OCI-LY7 (cell line): Measurements from ENCODE around the gene PAK6. TPM values are rescaled to one million over a fixed set of nuclear protein-coding genes. Genes with fewer than 3 reads are reported as not detected.

Experiments used
- BruUV-seq: library from RNA; stranded (reverse); fragments of 400-500 nt; replicated peaks from 2 replicates; lab custom pipeline; 2021; lab: Mats Ljungman, UMichigan
- CTCF ChIA-PET: fragments of 300-600 bp; sonication (Branson Sonifier 250); formaldehyde crosslinking; loops from one replicate; lab custom pipeline; 2022; ENCODE audit warnings: antibody characterized with exemption; ENCODE audit not compliant: unreplicated experiment; lab: Charles Lee
- POLR2A ChIA-PET: fragments of 300-600 bp; sonication (Branson Sonifier 250); formaldehyde crosslinking; loops from one replicate; lab custom pipeline; 2022; ENCODE audit warnings: antibody characterized with exemption; lab: Charles Lee
- DNase-seq: peaks from one replicate; pipeline ENCODE4 v3.0.0-alpha.2; 2015; ENCODE audit warnings: low spot score
- H2AFZ ChIP-seq: fragments of 200-600 bp; sonication (generic), shearing (Covaris generic); 2 replicates; pipeline ENCODE4 v1.6.1; 2014; ENCODE audit warnings: mild to moderate bottlenecking, antibody characterized with exemption, low read length, moderate library complexity
- H3K27ac ChIP-seq: fragments of 200-600 bp; sonication (generic); 2 replicates; pipeline ENCODE4 v1.5.1; 2014; ENCODE audit warnings: mixed run types, low read depth, mild to moderate bottlenecking, moderate library complexity, low read length, inconsistent platforms; ENCODE audit not compliant: poor library complexity, severe bottlenecking
- H3K36me3 ChIP-seq: fragments of 200-600 bp; sonication (generic); 2 replicates; pipeline ENCODE4 v1.6.1; 2014; ENCODE audit warnings: mild to moderate bottlenecking, antibody characterized with exemption, low read length, moderate library complexity, mixed read lengths; ENCODE audit not compliant: insufficient read depth
- H3K4me1 ChIP-seq: fragments of 200-600 bp; sonication (generic); 2 replicates; pipeline ENCODE4 v1.5.1; 2014; ENCODE audit warnings: mild to moderate bottlenecking, low read length; ENCODE audit not compliant: insufficient read depth, poor library complexity, severe bottlenecking
- H3K4me2 ChIP-seq: fragments of 200-600 bp; sonication (generic); 2 replicates; pipeline ENCODE4 v1.6.1; 2014; ENCODE audit warnings: mild to moderate bottlenecking, low read length
- H3K4me3 ChIP-seq: fragments of 200-600 bp; sonication (generic); 2 replicates; pipeline ENCODE4 v1.5.1; 2014; ENCODE audit warnings: mild to moderate bottlenecking, low read depth, low read length; ENCODE audit not compliant: poor library complexity, severe bottlenecking
- H3K79me2 ChIP-seq: fragments of 200-600 bp; sonication (generic); 2 replicates; pipeline ENCODE4 v1.6.1; 2016; ENCODE audit warnings: low read depth, mild to moderate bottlenecking, low read length, moderate library complexity, mixed read lengths; ENCODE audit not compliant: insufficient read depth
- H3K9me2 ChIP-seq: fragments of 200-600 bp; sonication (generic); 2 replicates; pipeline ENCODE4 v1.6.1; 2016; ENCODE audit warnings: mild to moderate bottlenecking, low read length, mixed read lengths; ENCODE audit not compliant: insufficient read depth
- H3K9me3 ChIP-seq: fragments of 200-600 bp; sonication (generic); 2 replicates; pipeline ENCODE4 v1.6.1; 2014; ENCODE audit warnings: mild to moderate bottlenecking, mixed run types, low read length, mixed read lengths
- H4K20me1 ChIP-seq: fragments of 200-600 bp; sonication (generic); 2 replicates; pipeline ENCODE4 v1.6.1; 2014; ENCODE audit warnings: mild to moderate bottlenecking, antibody characterized with exemption, low read length, moderate library complexity, mixed read lengths; ENCODE audit not compliant: insufficient read depth
- EZH2phosphoT487 ChIP-seq: fragments of 200-600 bp; sonication (generic); IDR thresholded peaks from 2 replicates; pipeline ENCODE4 v1.6.1; 2018; ENCODE audit warnings: low read depth, borderline replicate concordance, mild to moderate bottlenecking, mixed run types, antibody characterized with exemption, low read length, moderate library complexity, mixed read lengths
- intact Hi-C: fragments of 100-400 bp; cut with micrococcal nuclease; formaldehyde crosslinking; loops from one replicate; pipeline ENCODE4 v1.10.0; 2022; ENCODE audit not compliant: unreplicated experiment
- total RNA-seq, 2 experiments: library from RNA; depleted of rRNA in 1 of 2; stranded (reverse); fragments of >200 nt in 1 of 2; shearing (Covaris generic) in 1 of 2; gene quantifications; 2 replicates each; pipeline ENCODE4 v1.2.3, GENCODE V29; 2014 to 2022
- TF ChIP-seq, protein P1 (sequence below): fragments of 200-600 bp; sonication (generic); conservative IDR thresholded peaks from 2 replicates; pipeline ENCODE4 v1.5.1; 2014; ENCODE audit warnings: mild to moderate bottlenecking, antibody characterized with exemption, low read length, moderate library complexity, mixed read lengths

Gene PAK6
- total RNA-seq, 2 experiments from 2014 or later = 0.03 TPM; not detected in 1

DNA sequence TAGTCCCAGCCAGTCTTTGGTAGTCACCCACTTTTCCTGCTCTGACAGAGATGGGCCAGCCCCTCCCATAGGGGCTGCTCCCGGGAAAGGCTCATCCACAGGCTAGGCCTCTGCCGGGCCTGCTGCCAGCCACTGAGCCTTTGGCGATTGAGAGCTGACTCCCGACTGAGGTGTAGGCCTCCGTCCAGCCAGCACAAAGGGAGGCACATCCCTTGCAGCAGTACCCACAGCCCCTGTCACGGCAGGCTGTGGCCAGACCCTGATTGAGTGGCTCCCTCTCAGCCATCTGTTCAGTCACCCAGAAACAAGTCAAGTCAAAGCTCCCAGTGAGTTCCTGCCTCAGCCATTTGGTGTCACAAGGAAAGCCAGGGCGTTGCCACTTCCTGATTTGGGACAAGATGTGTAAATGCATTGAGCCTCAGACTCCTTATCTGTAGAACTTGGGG, 6.2 kb upstream of the PAK6 start:
- peaks cover 12% of the 10 kb centered on the region for H3K4me1 ChIP-seq
- no peak overlapping the region for H3K27ac ChIP-seq
- no peaks in the 10 kb centered on the region for H3K9me3 ChIP-seq
- H3K4me3 ChIP-seq = no peak overlapping the region
- peaks cover 52% of the 10 kb centered on the region for H3K36me3 ChIP-seq
- POLR2A ChIA-PET = interaction anchor here (0.7 kb wide), 1 partner anchor 9 kb away, joined by 3 read pairs; no protein-coding TSS in a partner anchor
- intact Hi-C loops = no loop called here
- CTCF ChIA-PET = no interaction called here
- H3K9me2 ChIP-seq = no peaks in the 10 kb centered on the region
- no peaks in the 10 kb centered on the region for H4K20me1 ChIP-seq
- no peak for DNase-seq
- no peaks in the 10 kb centered on the region for H3K79me2 ChIP-seq
- no TSS peak for BruUV-seq
- TF ChIP-seq EZH2phosphoT487 = no peak
- TF ChIP-seq, protein P1, sequence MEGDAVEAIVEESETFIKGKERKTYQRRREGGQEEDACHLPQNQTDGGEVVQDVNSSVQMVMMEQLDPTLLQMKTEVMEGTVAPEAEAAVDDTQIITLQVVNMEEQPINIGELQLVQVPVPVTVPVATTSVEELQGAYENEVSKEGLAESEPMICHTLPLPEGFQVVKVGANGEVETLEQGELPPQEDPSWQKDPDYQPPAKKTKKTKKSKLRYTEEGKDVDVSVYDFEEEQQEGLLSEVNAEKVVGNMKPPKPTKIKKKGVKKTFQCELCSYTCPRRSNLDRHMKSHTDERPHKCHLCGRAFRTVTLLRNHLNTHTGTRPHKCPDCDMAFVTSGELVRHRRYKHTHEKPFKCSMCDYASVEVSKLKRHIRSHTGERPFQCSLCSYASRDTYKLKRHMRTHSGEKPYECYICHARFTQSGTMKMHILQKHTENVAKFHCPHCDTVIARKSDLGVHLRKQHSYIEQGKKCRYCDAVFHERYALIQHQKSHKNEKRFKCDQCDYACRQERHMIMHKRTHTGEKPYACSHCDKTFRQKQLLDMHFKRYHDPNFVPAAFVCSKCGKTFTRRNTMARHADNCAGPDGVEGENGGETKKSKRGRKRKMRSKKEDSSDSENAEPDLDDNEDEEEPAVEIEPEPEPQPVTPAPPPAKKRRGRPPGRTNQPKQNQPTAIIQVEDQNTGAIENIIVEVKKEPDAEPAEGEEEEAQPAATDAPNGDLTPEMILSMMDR = no peak
- H2AFZ ChIP-seq = no peak overlapping the region
- no peak overlapping the region for H3K4me2 ChIP-seq

DNA sequence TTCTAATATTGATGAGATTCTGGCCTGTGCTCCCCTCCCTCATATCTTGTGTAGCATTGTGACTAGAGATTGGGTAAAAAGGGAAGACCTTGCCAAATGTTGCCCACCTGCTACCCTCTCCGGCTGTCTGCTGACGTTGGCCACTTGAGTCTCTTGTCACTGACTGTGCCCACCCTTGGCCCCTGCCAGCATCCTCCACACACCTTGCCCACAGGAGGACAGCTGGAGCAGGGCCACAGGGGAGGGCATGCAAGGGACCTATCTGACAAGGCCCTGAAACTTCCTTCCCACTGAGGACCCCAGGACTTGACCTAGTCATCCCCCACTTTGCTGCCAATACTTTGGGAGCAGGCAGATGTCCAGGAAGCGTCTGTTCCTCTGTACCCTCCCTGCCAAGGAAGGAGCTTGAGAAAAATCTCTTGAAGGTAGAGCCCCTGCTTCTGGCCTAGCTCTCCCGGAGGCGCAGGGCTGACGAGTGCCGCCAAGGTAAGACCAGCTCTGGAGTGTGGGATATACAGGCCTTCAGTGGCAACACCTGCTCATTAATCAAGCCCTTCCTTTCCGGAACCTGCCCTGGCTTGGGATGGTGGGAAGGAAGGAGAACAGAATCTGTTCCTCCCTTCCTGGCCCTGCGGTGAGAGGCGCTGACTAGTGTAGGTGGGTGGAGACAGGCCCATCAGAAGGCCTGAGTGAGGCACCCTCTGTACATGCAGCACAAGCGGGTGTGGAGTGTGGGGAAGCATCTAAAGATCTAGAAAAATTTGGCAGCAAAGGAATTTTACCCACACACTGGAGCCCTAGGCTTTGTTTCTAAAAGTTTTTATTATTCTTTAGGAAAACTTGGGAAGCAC, 4.9 kb upstream of the PAK6 start:
- H3K4me2 ChIP-seq = no peak overlapping the region
- no peaks in the 10 kb centered on the region for H3K9me2 ChIP-seq

More for the DNA sequence above, 4.9 kb upstream of the PAK6 start:
- peaks cover 20% of the 10 kb centered on the region for H3K4me1 ChIP-seq
- peaks cover 40% of the 10 kb centered on the region for H3K36me3 ChIP-seq
- ChIA-PET CTCF (no interaction called here), POLR2A (no interaction called here)
- DNase-seq = no peak
- no peak overlapping the region for H3K27ac ChIP-seq
- no peaks in the 10 kb centered on the region for H4K20me1 ChIP-seq
- H2AFZ ChIP-seq = no peak overlapping the region
- TF ChIP-seq, protein P1 = no peak
- no peak for TF ChIP-seq EZH2phosphoT487
- no TSS peak for BruUV-seq
- intact Hi-C loops = no loop called here
- H3K79me2 ChIP-seq = no peaks in the 10 kb centered on the region
- H3K4me3 ChIP-seq = no peak overlapping the region
- no peaks in the 10 kb centered on the region for H3K9me3 ChIP-seq
